B cell (primary cell): ENCODE results near the gene ZCCHC24.

Experiments
- EZH2 ChIP-seq: IDR thresholded peaks from 2 replicates; pipeline ENCODE4 v1.6.1; 2012; ENCODE audit warnings: borderline replicate concordance, low read depth, mild to moderate bottlenecking, moderate library complexity, low read length; ENCODE audit not compliant: insufficient read depth, poor library complexity, severe bottlenecking
- TF ChIP-seq, protein P1 (sequence below): fragments of 200-600 bp; IDR thresholded peaks from one replicate; pipeline ENCODE4 v1.8.0; 2022; ENCODE audit warnings: antibody characterized with exemption, mild to moderate bottlenecking

DNA sequence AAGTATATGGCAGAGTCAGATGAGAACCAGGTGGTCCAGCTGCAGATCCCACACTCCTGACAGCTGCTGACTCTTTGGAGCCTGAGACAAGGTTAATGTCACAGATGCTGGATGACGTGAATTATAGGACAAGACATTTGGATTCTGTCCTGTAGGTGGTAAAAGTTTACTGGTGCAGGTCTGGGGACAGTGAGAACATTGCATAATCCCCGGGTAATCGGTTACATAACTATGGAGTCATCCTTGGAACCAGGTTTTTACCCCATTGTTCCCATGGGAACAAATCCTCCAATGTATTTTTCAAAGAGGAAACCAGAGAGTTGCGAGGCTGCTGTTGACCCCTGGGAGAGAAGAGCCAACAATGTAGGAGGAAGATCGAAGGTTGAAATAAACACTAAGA is 27.5 kb upstream of the ZCCHC24 start:
- TF ChIP-seq, protein P1, sequence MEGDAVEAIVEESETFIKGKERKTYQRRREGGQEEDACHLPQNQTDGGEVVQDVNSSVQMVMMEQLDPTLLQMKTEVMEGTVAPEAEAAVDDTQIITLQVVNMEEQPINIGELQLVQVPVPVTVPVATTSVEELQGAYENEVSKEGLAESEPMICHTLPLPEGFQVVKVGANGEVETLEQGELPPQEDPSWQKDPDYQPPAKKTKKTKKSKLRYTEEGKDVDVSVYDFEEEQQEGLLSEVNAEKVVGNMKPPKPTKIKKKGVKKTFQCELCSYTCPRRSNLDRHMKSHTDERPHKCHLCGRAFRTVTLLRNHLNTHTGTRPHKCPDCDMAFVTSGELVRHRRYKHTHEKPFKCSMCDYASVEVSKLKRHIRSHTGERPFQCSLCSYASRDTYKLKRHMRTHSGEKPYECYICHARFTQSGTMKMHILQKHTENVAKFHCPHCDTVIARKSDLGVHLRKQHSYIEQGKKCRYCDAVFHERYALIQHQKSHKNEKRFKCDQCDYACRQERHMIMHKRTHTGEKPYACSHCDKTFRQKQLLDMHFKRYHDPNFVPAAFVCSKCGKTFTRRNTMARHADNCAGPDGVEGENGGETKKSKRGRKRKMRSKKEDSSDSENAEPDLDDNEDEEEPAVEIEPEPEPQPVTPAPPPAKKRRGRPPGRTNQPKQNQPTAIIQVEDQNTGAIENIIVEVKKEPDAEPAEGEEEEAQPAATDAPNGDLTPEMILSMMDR, result no peak
- TF ChIP-seq EZH2, result no peak
